GM18505 (cell line): ENCODE data around the gene PROX1.

Experiments
- ATAC-seq: cut with Tn5 transposase; IDR thresholded peaks from one replicate; pipeline ENCODE4 v1.9.1; 2021; ENCODE audit not compliant: unreplicated experiment
- POLR2A ChIP-seq: IDR thresholded peaks from 4 replicates; pipeline ENCODE4 v1.6.1; 2011; ENCODE audit warnings: borderline replicate concordance; ENCODE audit not compliant: insufficient read depth, insufficient read length; ENCODE audit errors: extremely low read depth

The PROX1 gene

DNA sequence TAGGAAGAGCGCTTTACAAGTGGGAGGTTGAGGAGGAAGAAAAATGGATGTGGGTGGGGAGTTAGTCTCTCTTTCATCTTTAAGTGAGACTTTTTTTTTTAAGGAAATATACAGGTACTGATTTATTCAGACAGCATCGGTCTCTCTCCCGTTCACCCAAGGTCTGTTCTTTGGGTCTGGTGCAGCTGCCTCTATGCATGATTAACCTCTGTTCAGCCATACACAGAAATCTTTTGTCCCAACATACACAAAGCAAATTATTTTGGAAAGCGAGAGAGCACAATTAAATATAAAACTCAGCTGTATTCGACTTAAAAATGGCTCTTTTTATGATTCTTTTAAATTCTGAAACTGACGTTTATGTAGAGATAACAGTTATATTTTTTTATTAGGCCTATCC, 11.0 kb downstream of the PROX1 start:
- TF ChIP-seq POLR2A = no peak
- ATAC-seq = no peak

DNA sequence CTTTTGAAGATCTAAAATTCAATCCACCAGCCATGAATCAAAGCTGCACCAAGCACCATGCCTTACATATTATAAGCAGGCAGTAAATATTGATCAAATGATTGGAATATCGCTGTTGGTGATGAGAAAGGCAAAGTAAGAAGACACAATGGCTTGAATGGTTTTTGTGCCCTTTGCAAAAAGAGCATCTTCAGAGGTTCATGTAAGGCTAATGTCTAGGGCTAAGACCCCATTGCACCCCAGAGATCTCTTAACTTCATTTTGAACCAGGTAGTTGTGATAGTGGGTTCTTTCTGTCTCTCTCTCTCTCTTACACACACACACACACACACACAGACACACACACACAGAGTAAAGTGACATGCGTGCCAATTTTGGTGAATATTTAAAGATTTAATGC, 12.0 kb downstream of the PROX1 start:
- no peak for ATAC-seq
- TF ChIP-seq POLR2A = no peak

DNA sequence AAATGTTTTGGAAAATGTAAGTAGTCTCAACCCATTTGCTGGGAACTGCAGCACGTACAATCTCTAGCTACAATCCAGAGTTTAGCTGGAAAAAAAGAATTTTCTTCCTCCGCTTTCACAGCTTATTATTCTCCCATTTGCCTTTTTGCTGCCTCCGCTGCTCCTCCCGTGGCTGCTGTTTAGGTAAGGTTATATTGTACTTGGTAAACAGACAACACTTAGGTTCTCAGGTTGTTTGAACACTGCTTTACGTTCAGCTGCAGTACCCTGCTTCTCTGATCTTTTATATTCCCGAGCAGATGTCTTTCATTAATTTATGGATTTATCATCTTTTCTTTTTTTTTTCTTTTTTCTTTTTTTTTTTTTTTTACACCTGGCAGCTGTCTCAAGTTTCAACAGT, 14.3 kb downstream of the PROX1 start:
- no peak for TF ChIP-seq POLR2A
- ATAC-seq = no peak

DNA sequence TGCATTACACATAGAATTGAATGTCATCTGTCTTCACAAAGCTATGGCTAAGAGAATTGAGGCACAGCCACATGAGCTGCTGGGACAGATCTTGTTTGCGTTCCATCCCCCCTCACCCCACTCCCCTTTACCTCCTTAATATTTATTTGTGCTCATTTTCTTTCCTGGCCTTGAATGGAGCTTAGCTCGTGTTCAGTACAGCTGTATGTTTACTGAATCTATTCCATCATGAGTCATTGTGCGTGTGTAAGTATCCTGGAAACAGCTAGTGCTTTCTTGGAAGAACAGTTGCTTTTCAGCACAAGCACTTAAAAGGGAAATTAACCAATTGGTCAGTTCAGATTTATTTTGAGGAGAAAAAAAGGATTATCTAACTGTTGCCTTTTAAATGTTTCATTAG, 14.7 kb downstream of the PROX1 start:
- no peak for TF ChIP-seq POLR2A
- no peak for ATAC-seq

DNA sequence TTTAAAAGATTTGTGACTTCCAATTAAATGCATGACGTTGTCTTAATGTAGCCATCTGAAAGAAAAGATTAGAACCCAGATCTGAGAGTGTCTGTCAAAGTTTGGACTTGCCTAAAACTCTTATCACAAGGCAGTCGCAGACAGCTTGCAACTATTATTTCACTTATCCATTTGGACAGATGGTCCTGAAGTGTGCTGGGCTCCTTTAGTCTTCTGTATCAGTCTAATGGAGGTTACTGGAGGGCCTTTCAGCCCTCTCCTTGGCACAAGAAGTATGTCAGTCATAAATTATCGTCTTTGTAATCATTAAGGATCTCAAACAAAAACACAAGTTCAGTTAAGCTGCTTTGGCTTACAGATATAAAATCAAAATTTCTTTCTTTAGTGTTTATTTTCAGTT, 15.5 kb downstream of the PROX1 start:
- ATAC-seq = no peak
- no peak for TF ChIP-seq POLR2A

DNA sequence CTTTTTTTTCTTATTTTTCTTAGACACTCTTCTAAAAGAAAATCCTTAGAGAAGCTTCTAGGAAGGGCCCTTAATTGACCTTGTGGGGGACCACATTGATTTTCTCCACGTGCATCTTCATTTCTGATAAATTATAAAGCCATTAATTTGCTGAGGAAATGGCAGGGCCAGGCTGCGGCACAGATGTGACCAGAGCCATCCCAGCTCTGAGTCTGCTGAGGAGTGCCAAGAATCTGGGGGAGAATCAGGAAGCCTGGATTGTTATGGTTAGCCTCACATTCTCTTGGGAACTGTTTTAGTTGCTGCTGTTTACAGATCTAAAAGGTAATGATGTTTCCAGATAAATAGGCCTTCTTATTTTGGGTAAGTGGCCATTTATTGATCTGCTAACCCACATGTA, 16.2 kb downstream of the PROX1 start:
- no peak for ATAC-seq
- no peak for TF ChIP-seq POLR2A

DNA sequence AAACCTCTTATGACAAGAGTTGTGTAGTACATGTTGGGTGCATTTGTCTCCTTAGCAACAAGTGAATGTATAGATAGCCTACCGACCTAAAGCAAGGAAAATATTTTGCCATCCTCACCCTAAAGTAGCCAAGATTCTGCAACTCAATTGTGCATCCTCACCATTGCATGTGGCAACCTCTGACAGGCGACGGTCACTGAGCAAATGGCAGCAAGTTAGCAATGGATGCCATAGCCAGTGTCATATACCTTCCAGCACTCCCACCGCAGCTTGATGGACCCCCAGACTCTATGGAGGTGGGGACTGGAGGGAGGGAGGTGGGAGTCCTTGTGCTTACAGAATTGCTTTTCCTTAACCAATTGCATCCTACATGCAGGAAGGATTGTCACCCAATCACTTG, 17.0 kb downstream of the PROX1 start:
- TF ChIP-seq POLR2A = no peak
- ATAC-seq = no peak

DNA sequence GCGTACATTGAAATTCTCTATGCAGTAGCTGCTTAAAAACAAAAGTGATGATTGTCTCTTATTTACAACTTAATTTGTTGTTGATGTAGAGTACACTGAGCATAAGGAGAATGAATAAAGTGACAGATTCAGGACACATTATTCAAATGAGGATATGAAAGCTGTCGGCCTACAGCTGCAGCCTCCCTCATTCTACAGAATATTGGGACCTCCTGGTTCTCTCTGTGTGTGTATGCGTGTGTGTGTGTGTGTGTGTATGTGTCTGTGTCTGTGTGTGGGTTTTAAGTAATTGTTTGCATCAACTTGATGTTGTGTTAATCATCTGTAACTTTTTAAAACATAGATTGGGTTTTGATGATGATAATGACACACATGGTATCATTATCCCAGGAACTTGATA, 17.9 kb downstream of the PROX1 start:
- no peak for TF ChIP-seq POLR2A
- ATAC-seq = no peak

DNA sequence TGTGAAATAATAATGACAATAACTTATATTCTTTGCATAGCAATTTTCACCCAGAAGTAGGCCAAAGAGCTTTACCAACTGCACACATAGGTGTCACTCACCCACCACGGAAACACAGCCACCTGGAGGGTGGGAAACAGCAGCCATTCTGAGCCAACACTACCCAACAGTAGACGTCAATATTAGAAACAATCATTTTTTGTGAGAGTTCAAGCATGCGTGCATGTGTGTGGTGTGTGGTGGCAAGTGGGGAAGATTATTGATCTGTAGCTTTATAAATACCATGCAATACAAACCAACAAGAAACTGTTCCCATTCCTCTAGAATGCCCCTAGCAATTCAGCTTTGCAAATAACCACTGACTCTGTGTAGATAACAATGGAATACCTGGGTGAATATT, 19.1 kb downstream of the PROX1 start:
- ATAC-seq = no peak
- TF ChIP-seq POLR2A = no peak

DNA sequence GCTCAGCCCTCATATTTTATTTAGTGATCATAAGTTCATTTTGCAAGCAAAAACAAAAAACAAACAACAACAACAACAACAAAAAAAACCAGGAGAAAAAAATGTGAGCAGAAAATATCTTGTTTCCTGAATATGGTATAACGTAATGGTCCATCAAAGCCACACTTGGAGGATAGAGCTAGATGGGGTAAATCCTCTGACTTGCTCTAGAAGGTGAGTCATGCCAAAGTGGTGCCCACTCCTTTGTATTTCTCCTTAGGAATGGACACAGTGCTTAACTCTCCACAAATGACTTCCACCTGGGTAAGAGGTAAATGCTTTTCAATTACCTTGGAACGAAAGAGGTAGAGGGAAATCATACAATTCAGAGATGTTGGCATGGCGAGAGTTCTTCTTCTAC, 20.6 kb downstream of the PROX1 start:
- ATAC-seq = no peak

DNA sequence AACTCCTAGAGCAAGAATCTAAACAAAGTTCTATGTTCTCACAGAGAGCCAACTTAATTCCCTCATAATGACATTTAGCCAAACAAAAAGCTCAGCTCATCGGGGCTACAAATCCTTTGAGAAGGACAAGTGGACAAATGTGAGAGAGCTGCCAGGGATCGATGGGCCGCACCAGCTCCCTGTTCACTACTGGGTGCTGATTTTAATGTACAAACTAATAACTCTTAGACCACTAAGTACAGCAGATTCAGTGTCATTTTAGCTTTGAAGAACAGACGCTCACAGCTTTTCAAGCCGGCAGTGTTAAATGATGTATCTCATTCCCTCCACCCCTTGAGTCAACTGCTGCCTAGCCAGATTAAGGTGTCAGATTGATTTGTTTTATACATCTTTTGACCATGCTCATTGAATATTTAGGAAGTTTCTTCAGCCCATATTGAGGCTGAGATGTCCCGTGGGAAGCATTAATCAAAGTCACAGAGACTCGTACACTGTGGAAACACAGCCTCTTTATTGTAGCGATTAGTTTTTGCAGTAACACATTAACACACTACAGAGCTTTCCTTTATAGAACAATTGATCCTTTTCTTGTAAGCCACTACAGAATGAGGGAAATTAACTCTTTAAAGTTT, 21.1 kb downstream of the PROX1 start:
- no peak for ATAC-seq

More for the DNA sequence above, 20.6 kb downstream of the PROX1 start:
- TF ChIP-seq POLR2A = no peak

DNA sequence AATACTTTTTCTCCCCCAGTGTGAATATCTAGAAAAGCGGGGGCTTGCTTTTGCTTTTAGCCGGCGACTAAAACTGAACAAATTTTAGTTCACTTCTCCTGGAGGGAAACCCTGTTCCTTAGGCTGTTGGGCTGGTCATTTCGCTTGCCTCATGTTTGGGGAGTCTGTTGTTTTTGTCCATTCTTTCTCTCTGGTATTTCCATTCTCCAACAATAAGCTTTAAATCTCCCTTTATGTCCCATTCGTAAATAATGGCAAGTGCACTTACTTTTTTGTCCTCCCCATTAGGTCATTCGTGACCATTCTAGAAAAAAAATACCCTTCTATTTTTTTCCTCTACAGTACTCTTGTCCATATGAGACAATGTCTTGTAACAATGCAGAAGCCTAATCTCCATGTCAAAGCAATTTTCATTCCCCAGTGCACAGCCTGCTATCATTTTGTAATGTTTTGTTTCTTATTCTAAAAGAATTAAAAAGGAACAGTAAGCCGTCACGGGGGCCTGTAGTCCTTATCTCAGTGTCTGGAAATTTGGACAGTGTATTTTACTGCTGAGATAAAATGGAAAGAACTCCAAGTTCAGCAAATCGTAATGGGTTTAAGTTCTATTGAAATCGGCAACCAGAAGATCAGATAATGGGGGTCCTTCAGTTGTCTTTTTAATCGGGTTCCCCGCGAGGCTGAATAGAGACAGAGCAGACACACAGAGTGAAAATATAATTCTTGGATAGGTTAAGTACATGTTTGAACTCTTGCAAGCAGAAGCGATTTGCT, 21.8 kb downstream of the PROX1 start:
- no peak for TF ChIP-seq POLR2A
- no peak for ATAC-seq

More for the DNA sequence above, 21.1 kb downstream of the PROX1 start:
- TF ChIP-seq POLR2A = no peak

DNA sequence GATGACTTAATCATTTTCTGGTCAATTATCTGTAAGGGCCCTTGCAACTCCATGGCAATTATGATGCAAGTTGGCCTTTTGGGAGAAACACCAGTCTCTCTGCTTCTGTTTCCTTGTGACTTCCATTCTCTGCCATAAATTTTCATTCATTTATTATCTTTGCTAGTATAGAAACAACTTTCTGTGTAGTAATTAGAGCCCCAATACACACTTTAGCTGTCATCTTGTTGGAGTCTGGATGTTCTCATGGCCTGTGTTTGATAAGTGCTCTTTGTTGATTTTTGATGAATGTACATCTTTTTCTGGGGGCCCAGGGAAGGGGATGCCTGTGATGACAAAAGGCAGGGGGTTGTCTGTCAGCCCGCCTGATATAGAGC, 22.4 kb downstream of the PROX1 start:
- TF ChIP-seq POLR2A = no peak

DNA sequence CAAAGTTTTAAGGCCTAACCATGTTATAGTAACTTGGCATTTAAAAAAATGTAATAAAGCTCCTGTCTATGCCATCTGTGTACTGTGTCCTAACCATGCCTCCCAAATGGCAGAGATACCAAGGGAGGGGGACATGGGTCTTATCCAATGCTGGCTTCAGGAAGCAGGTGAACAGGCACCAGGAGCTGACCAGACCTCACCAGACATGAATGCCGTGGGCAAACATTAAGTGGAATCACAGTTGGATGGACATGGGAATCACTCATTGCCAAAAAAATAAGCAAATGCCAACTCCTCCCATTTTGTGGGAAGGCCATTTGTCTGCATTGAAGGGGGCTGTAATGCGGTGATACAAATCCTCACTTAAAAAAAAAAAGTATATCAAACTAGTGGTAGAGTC, 22.9 kb downstream of the PROX1 start:
- no peak for TF ChIP-seq POLR2A
- ATAC-seq = no peak

More for the DNA sequence above, 22.4 kb downstream of the PROX1 start:
- ATAC-seq = no peak
